ENCODE data around the gene NSD2. TPM values are rescaled to one million over a fixed set of nuclear protein-coding genes. Genes with fewer than 3 reads are reported as not detected.

NSD2 gene
- polyA plus RNA-seq, 1 donor (not counting 4 experiments of a cell fraction or from before 2014, with no cell fraction given): 22.6 TPM

- peaks cover 91% of the 10 kb centered on the region for H3K79me2 ChIP-seq (ENCODE audit: control insufficient read depth, insufficient read depth, low read length)
- no peaks in the 10 kb centered on the region for H3K4me1 ChIP-seq (ENCODE audit: control insufficient read depth, extremely low read depth, insufficient read depth, low read length)
- FAIRE-seq (no peak), DNase-seq (ENCODE audit: low read depth, low spot score) (no peak)
- peaks cover 0 to 17% of the 10 kb centered on the region in 2 experiments for H3K36me3 ChIP-seq (ENCODE audit: control insufficient read depth in 2 of 2, extremely low read depth in 1 of 2, insufficient read depth in 2 of 2, low read length in 2 of 2)
- H3K27me3 ChIP-seq (ENCODE audit: control insufficient read depth, extremely low read depth, insufficient read depth, low read length): no peaks in the 10 kb centered on the region
- dilution Hi-C loops (cut with MboI; ENCODE audit: extremely low pct_ligation_motif_present, low sequenced_read_pairs): no loop called here
- no peak for TF ChIP-seq EZH2 (IDR thresholded peaks at IDR 0.05; ENCODE audit: low read length)
- TF ChIP-seq, protein P1, sequence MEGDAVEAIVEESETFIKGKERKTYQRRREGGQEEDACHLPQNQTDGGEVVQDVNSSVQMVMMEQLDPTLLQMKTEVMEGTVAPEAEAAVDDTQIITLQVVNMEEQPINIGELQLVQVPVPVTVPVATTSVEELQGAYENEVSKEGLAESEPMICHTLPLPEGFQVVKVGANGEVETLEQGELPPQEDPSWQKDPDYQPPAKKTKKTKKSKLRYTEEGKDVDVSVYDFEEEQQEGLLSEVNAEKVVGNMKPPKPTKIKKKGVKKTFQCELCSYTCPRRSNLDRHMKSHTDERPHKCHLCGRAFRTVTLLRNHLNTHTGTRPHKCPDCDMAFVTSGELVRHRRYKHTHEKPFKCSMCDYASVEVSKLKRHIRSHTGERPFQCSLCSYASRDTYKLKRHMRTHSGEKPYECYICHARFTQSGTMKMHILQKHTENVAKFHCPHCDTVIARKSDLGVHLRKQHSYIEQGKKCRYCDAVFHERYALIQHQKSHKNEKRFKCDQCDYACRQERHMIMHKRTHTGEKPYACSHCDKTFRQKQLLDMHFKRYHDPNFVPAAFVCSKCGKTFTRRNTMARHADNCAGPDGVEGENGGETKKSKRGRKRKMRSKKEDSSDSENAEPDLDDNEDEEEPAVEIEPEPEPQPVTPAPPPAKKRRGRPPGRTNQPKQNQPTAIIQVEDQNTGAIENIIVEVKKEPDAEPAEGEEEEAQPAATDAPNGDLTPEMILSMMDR (optimal IDR thresholded peaks at IDR 0.05 in 1 of 3, IDR thresholded peaks at IDR 0.05 in 1 of 3, conservative IDR thresholded peaks at IDR 0.05 in 1 of 3; ENCODE audit: extremely low read depth in 1 of 3, insufficient read depth in 2 of 3, low read length in 3 of 3): no peak
- no peak overlapping the region for H3K27ac ChIP-seq (ENCODE audit: control insufficient read depth, insufficient read depth, low read length)
- no peaks in the 10 kb centered on the region for H3K9me3 ChIP-seq (ENCODE audit: control insufficient read depth, low read depth, low read length)
- no peak overlapping the region for H3K4me3 ChIP-seq (ENCODE audit: control insufficient read depth in 2 of 3, extremely low read depth in 1 of 3, insufficient read depth in 2 of 3, low read depth in 1 of 3, low read length in 3 of 3)
- peaks cover 33% of the 10 kb centered on the region for H4K20me1 ChIP-seq (ENCODE audit: control insufficient read depth, extremely low read depth, insufficient read depth, low read length)
- no peak overlapping the region for H2AFZ ChIP-seq (ENCODE audit: control insufficient read depth, low read length)
- no peak overlapping the region for H3K9ac ChIP-seq (ENCODE audit: control insufficient read depth, extremely low read depth, insufficient read depth, low read length)
- no peak overlapping the region for H3K4me2 ChIP-seq (ENCODE audit: control insufficient read depth, extremely low read depth, insufficient read depth, low read depth, low read length)
- H3K9me1 ChIP-seq (ENCODE audit: control insufficient read depth, extremely low read depth, insufficient read depth, low read length): no peaks in the 10 kb centered on the region
Measured at GRCh38 chr4:1898007-1898406, 26.8 kb downstream of the NSD2 start.

GRCh38 chr4:1898681-1899080, 27.5 kb downstream of the NSD2 start:
- TF ChIP-seq EZH2 (IDR thresholded peaks at IDR 0.05; ENCODE audit: low read length): no peak
- TF ChIP-seq, protein P1 (optimal IDR thresholded peaks at IDR 0.05 in 1 of 3, IDR thresholded peaks at IDR 0.05 in 1 of 3, conservative IDR thresholded peaks at IDR 0.05 in 1 of 3; ENCODE audit: extremely low read depth in 1 of 3, insufficient read depth in 2 of 3, low read length in 3 of 3): no peak
- Histone ChIP-seq H3K27me3 (ENCODE audit: control insufficient read depth, extremely low read depth, insufficient read depth, low read length) (no peaks in the 10 kb centered on the region), H3K9me1 (ENCODE audit: control insufficient read depth, extremely low read depth, insufficient read depth, low read length) (no peaks in the 10 kb centered on the region), H3K27ac (ENCODE audit: control insufficient read depth, insufficient read depth, low read length) (no peak overlapping the region), H3K79me2 (ENCODE audit: control insufficient read depth, insufficient read depth, low read length) (peaks cover 88% of the 10 kb centered on the region), H3K4me2 (ENCODE audit: control insufficient read depth, extremely low read depth, insufficient read depth, low read depth, low read length) (no peak overlapping the region), H3K36me3 (ENCODE audit: control insufficient read depth in 2 of 2, extremely low read depth in 1 of 2, insufficient read depth in 2 of 2, low read length in 2 of 2) (peaks cover 0 to 17% of the 10 kb centered on the region in 2 experiments), H3K9ac (ENCODE audit: control insufficient read depth, extremely low read depth, insufficient read depth, low read length) (no peak overlapping the region), H2AFZ (ENCODE audit: control insufficient read depth, low read length) (no peak overlapping the region), H4K20me1 (ENCODE audit: control insufficient read depth, extremely low read depth, insufficient read depth, low read length) (peaks cover 29% of the 10 kb centered on the region), H3K9me3 (ENCODE audit: control insufficient read depth, low read depth, low read length) (no peaks in the 10 kb centered on the region), H3K4me1 (ENCODE audit: control insufficient read depth, extremely low read depth, insufficient read depth, low read length) (no peaks in the 10 kb centered on the region), H3K4me3 (ENCODE audit: control insufficient read depth in 2 of 3, extremely low read depth in 1 of 3, insufficient read depth in 2 of 3, low read depth in 1 of 3, low read length in 3 of 3) (no peak overlapping the region)
- FAIRE-seq (no peak), DNase-seq (ENCODE audit: low read depth, low spot score) (no peak)
- dilution Hi-C loops (cut with MboI; ENCODE audit: extremely low pct_ligation_motif_present, low sequenced_read_pairs): no loop called here
